CD4-positive, alpha-beta T cell treated with Interleukin-17A for 4 hours (primary cell): ENCODE data around the gene SMC1B.
"Not testable (repeated sequence)": the region's sequence is repeated elsewhere in the genome, so short reads cannot be mapped to it uniquely, and the experiment has no call there.

Experiments
- DNase-seq: peaks from one replicate; pipeline ENCODE4 v3.0.0-alpha.2; 2020; ENCODE audit warnings: mixed read lengths

Gene SMC1B

GRCh38 chr22:45445031-45445710 lies 31.8 kb upstream of the SMC1B start:
- DNase-seq, result no peak

GRCh38 chr22:45444168-45444567 lies 30.8 kb upstream of the SMC1B start:
- no peak for DNase-seq

- no peak for DNase-seq
These were observed 28.7 kb upstream of the SMC1B start for GRCh38 chr22:45442116-45442515.

- DNase-seq, result peak; percentile 41
These were observed 27.7 kb upstream of the SMC1B start for GRCh38 chr22:45441138-45441537.

DNA sequence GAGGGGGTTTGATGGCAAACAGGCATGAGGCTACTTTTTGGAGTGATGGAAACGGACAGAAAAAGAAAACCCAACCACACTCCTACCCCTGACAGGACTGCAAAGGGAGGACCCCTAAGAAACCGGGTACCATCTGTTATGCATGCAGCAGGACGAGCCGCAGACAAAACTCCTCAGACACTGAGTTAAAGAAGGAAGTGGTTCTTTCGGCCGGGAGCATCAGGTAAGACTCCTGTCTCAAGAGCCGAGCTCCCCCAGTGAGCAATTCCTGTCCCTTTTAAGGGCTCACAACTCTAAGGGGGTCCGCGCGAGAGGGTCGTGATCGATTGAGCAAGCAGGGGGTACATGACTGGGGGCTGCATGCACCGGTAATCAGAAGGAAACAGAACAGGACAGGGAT lies 27.3 kb upstream of the SMC1B start:
- peak; percentile 21 for DNase-seq

DNA sequence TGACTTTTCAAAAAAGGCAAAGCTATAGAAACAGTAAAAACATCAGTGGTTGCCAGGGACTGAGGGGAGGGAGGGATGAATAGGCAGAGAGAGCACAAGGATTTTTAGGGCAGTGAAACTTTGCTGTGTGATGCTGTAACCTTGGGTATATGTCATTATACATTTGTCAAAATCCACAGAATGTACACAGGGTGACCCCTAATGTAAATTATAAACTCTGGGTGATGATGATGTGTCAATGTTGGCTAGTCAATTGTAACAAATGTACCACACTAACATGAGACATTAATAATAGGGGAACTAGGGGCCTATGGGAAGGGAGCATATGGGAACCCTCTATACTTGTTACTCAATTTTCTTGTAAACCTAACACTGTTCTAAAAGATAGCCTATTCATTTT lies 24.9 kb upstream of the SMC1B start:
- no peak for DNase-seq

DNA sequence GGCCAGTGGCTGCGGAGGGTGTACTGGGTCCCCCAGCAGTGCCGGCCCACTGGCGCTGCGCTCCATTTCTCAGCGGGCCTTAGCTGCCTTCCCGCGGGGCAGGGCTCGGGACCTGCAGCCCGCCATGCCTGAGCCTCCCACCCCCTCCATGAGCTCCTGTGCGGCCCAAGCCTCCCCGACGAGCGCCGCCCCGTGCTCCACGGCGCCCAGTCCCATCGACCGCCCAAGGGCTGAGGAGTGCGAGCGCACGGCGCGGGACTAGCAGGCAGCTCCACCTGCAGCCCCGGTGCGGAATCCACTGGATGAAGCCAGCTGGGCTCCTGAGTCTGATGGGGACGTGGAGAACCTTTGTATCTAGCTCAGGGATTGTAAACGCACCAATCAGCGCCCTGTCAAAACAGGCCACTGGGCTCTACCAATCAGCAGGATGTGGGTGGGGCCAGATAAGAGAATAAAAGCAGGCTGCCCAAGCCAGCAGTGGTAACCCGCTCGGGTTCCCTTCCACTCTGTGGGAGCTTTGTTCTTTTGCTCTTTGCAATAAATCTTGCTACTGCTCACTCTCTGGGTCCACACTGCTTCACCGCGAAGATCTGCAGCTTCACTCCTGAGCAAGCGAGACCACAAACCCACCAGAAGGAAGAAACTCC lies 23.6 kb upstream of the SMC1B start:
- DNase-seq, result not testable (repeated sequence)

- DNase-seq, result peak; percentile 90
These were observed 22.2 kb upstream of the SMC1B start for GRCh38 chr22:45435544-45436139.

DNA sequence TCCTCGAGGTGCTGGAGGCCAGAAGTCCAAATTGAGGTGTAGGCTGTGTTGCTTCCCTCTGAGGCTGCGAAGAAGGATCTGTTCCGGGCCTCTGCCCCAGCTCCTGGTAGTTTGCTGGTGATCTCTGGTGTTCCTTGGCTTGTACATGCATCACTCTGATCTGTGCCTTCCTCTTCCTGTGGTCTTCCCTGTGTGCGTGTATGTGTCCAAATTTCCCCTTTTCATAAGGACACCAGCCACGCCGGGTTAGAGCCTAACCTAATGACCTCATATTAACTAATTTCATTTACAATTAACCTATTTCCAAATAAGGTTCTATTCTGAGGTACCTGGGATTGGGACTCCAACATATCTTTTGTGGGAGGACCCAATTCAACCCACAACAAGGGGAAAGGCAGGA lies 21.6 kb upstream of the SMC1B start:
- no peak for DNase-seq

- no peak for DNase-seq
These were observed 17.5 kb upstream of the SMC1B start for GRCh38 chr22:45430871-45431270.

GRCh38 chr22:45429981-45430775 lies 16.8 kb upstream of the SMC1B start:
- DNase-seq, result no peak

DNA sequence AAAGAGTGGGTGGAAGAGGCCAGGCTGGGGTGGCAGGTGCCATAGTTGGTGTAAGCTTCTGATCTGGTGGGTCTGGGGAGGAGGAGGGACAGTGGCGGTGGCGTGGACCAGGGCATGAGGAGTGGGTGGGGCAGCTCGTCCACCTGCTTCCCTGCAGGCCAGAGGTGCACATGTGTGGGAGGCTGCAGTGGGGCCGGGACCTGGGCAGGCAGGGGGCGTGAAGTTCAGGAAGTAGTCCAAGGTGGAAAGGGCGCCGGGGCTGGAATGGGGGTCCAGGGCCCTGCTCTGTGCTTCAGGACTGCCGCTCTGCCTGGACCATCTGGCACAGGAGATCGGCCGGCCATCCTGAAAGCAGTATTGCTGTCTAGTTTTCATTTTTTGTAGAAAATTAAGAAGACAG lies 16.0 kb upstream of the SMC1B start:
- DNase-seq, result no peak

- no peak for DNase-seq
These were observed 15.3 kb upstream of the SMC1B start for GRCh38 chr22:45428391-45429385.

DNA sequence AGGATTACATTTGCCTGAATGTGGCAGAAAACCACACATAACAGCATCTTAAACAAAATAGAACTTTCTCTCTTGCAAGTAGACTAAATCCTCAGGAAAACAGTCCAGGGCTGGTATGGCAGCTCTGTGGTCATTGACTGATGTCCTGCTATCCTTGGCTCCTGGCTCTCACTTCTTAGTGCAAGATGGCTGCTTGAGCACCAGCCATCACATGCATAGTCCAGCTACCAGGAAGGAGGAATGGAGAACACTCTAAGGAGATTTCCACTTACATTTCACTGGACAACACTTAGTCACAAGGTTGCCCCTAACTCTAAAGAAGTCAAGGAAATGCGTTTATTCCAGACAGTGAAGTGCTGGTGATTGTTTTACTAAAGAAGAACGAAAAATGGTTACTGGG lies 13.7 kb upstream of the SMC1B start:
- DNase-seq, result no peak

DNA sequence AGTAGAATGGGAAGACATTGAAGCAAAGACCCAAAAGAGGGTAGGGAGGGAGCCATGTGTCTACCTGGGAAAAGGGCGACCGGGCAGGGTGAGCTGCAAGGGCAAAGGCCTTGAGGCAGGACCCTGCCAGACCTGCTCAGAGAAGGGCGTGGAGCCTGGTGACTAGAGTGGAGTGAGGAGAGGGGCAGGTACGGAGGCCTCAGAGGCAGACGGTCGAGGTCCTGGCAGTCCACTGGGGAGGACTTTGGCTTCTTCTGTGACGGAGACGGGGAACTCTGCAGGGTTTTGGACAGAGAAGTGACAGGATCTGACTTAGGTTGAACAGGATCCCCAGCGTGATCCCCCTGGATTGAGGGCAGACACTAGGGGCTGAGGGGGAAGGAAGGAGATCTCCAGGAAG lies 13.0 kb upstream of the SMC1B start:
- no peak for DNase-seq

GRCh38 chr22:45425531-45426265 lies 12.3 kb upstream of the SMC1B start:
- no peak for DNase-seq

GRCh38 chr22:45425101-45425500 lies 11.7 kb upstream of the SMC1B start:
- DNase-seq, result no peak

- no peak for DNase-seq
These were observed 10.9 kb upstream of the SMC1B start for GRCh38 chr22:45424241-45424731.

- no peak for DNase-seq
These were observed 10.1 kb upstream of the SMC1B start for GRCh38 chr22:45423524-45423923.

GRCh38 chr22:45422237-45422983 lies 9.0 kb upstream of the SMC1B start:
- no peak for DNase-seq
